ENCODE measurements around the gene ANKRD28.
"Not testable (repeated sequence)": the region's sequence is repeated elsewhere in the genome, so short reads cannot be mapped to it uniquely, and the experiment has no call there.

The ANKRD28 gene

GRCh38 chr3:15769256-15769915 lies 28.4 kb downstream of the ANKRD28 start:
- DNase-seq = no peak

GRCh38 chr3:15768421-15769255 lies 29.1 kb downstream of the ANKRD28 start:
- DNase-seq = no peak

- no peak for DNase-seq
Observed at GRCh38 chr3:15766406-15766805, 31.4 kb downstream of the ANKRD28 start.

- DNase-seq = no peak
Observed at GRCh38 chr3:15758295-15758694, 39.5 kb downstream of the ANKRD28 start.

GRCh38 chr3:15757824-15758223 lies 40.0 kb downstream of the ANKRD28 start:
- DNase-seq = no peak

GRCh38 chr3:15756505-15756904 lies 41.3 kb downstream of the ANKRD28 start:
- no peak for DNase-seq

GRCh38 chr3:15755780-15756179 lies 42.0 kb downstream of the ANKRD28 start:
- no peak for DNase-seq

GRCh38 chr3:15755181-15755580 lies 42.6 kb downstream of the ANKRD28 start:
- DNase-seq = no peak

GRCh38 chr3:15754047-15754446 lies 43.7 kb downstream of the ANKRD28 start:
- DNase-seq = no peak

GRCh38 chr3:15753056-15753710 lies 44.6 kb downstream of the ANKRD28 start:
- DNase-seq = no peak

GRCh38 chr3:15750879-15751278 lies 46.9 kb downstream of the ANKRD28 start:
- no peak for DNase-seq

- no peak for DNase-seq
Observed at GRCh38 chr3:15750143-15750542, 47.6 kb downstream of the ANKRD28 start.

GRCh38 chr3:15745896-15746295 lies 51.9 kb downstream of the ANKRD28 start:
- DNase-seq = not testable (repeated sequence)

GRCh38 chr3:15744176-15744575 lies 53.6 kb downstream of the ANKRD28 start:
- DNase-seq = no peak

GRCh38 chr3:15743587-15744009 lies 54.2 kb downstream of the ANKRD28 start:
- no peak for DNase-seq

- not testable (repeated sequence) for DNase-seq
Observed at GRCh38 chr3:15742236-15742635, 55.5 kb downstream of the ANKRD28 start.

GRCh38 chr3:15738616-15739005 lies 59.2 kb downstream of the ANKRD28 start:
- not testable (repeated sequence) for DNase-seq

- no peak for DNase-seq
Observed at GRCh38 chr3:15731024-15731423, 66.8 kb downstream of the ANKRD28 start.

- no peak for DNase-seq
Observed at GRCh38 chr3:15728766-15729165, 69.0 kb downstream of the ANKRD28 start.

- no peak for DNase-seq
Observed at GRCh38 chr3:15726881-15727280, 70.9 kb downstream of the ANKRD28 start.

GRCh38 chr3:15726043-15726442 lies 71.7 kb downstream of the ANKRD28 start:
- no peak for DNase-seq

GRCh38 chr3:15724446-15724845 lies 73.3 kb downstream of the ANKRD28 start:
- no peak for DNase-seq

GRCh38 chr3:15723624-15723884 lies 74.2 kb downstream of the ANKRD28 start:
- DNase-seq = no peak

All from DMS 273 treated with DMSO at 0.1 percent for 48 hours (cell line).